Prostate gland (tissue), 2 donors: Measurements from ENCODE around the gene SOHLH1. TPM values are rescaled to one million over a fixed set of nuclear protein-coding genes. Genes with fewer than 3 reads are reported as not detected.

ENCODE experiments used
- DNase-seq: peaks from one replicate; pipeline ENCODE4 v3.0.0-alpha.2; 2019; ENCODE audit warnings: low spot score
- H3K27ac ChIP-seq, 2 donors: fragments of 200-600 bp; sonication (generic); 2 replicates each; pipeline ENCODE4 v1.5.1; 2017 to 2019
- H3K27me3 ChIP-seq: fragments of 200-600 bp; sonication (generic); replicated peaks from 2 replicates; pipeline ENCODE4 v1.5.1; 2019; ENCODE audit not compliant: insufficient read depth
- H3K36me3 ChIP-seq, 2 donors: fragments of 200-600 bp; sonication (generic); 1 replicate in 1 of 2; 2 replicates in 1 of 2; pipeline versions ENCODE4 v1.5.1 to v1.8.1; 2017 to 2019
- H3K4me1 ChIP-seq: fragments of 200-600 bp; sonication (generic); replicated peaks from 2 replicates; pipeline ENCODE4 v1.5.1; 2019
- H3K4me3 ChIP-seq, 2 donors: fragments of 200-600 bp; sonication (generic); 2 replicates each; pipeline ENCODE4 v1.5.1; 2017 to 2019
- H3K9me3 ChIP-seq: fragments of 200-600 bp; sonication (generic); 2 replicates; pipeline ENCODE4 v1.5.1; 2017
- POLR2A ChIP-seq: fragments of 450-650 bp; IDR thresholded peaks from one replicate; pipeline ENCODE4 v1.6.1; 2016; ENCODE audit warnings: antibody characterized with exemption, mild to moderate bottlenecking
- POLR2AphosphoS5 ChIP-seq: sonication (generic); formaldehyde crosslinking; IDR thresholded peaks from one replicate; pipeline ENCODE4 v1.6.1; 2017; ENCODE audit warnings: antibody characterized with exemption
- WGBS: methylation state at CpG from one replicate; pipeline ENCODE4 v1.1.5; 2018; 5-methylcytosine and 5-hydroxymethylcytosine counted together
- intact Hi-C: fragments of 100-400 bp; cut with DNase I; formaldehyde crosslinking; loops from one replicate; pipeline ENCODE4 v1.14.2; 2022
- total RNA-seq, 2 donors: library from RNA; depleted of rRNA; stranded (reverse); fragments of >200 nt; gene quantifications; one replicate each; pipeline ENCODE4 v1.1.0, GENCODE V29; 2016
- TF ChIP-seq, protein P1 (sequence below), 4 experiments: fragments of 200-600 bp in 2 of 4; fragments of 450-650 bp in 2 of 4; sonication (generic) in 2 of 4; IDR thresholded peaks; 1 replicate in 3 of 4; 2 replicates in 1 of 4; pipeline ENCODE4 v1.5.1; 2016 to 2019; ENCODE audit warnings: antibody characterized with exemption in 4 of 4, mild to moderate bottlenecking in 2 of 4, moderate library complexity in 2 of 4

The SOHLH1 gene
- total RNA-seq, 2 donors from 2014 or later, result 16.8 TPM; not detected in 1

DNA sequence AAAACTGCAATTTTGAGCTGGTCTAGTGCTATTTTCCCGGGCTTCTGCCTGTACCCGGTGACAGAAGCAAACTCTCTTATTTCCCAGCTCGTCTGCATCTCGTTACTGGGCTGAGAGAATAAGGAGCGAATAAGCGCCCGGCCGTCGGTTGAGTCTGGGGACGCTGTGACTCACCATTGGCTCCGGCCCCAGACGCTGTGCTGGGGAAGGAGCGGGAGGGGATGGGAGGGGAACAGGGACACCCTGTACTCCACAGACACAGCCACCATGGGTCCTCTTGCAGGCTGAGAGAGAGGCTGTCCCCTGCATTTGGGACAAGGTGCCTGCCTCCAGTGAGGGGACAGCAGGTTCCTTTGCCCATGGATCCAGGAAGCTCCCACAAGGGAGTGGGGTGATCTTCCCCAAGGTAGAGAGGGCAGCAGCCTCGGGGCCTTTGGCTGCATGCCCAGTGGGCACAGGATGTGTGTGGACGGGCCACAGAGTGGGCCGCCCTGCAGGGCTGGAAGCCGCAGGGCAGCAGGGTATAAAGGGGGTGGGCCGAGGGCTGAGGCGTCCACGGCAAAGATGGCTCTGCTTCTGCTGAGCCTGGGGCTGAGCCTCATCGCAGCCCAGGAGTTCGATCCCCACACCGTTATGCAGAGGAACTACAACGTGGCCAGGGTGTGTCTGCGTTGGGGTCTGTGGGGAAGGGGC, 36.4 kb downstream of the SOHLH1 start, which contains the start of gene LCN9:
Gene LCN9 (plus strand): TSS at position 552 of the 693 bp plus-strand sequence. CDS start 13 bp downstream, at position 565.
- no peaks in the 10 kb centered on the region for H3K36me3 ChIP-seq
- intact Hi-C loops, result no loop called here
- no peaks in the 10 kb centered on the region for H3K4me1 ChIP-seq
- H3K9me3 ChIP-seq, result no peaks in the 10 kb centered on the region
- no peak within 1 kb of the TSS for H3K27ac ChIP-seq
- DNase-seq, result no peak
- no peaks in the 10 kb centered on the region for H3K27me3 ChIP-seq
- no peak within 1 kb of the TSS for H3K4me3 ChIP-seq
- WGBS, result 24% methylated on average over 25 of the region's 25 CpGs
- TF ChIP-seq POLR2A (no peak), POLR2AphosphoS5 (no peak)
- TF ChIP-seq, protein P1, sequence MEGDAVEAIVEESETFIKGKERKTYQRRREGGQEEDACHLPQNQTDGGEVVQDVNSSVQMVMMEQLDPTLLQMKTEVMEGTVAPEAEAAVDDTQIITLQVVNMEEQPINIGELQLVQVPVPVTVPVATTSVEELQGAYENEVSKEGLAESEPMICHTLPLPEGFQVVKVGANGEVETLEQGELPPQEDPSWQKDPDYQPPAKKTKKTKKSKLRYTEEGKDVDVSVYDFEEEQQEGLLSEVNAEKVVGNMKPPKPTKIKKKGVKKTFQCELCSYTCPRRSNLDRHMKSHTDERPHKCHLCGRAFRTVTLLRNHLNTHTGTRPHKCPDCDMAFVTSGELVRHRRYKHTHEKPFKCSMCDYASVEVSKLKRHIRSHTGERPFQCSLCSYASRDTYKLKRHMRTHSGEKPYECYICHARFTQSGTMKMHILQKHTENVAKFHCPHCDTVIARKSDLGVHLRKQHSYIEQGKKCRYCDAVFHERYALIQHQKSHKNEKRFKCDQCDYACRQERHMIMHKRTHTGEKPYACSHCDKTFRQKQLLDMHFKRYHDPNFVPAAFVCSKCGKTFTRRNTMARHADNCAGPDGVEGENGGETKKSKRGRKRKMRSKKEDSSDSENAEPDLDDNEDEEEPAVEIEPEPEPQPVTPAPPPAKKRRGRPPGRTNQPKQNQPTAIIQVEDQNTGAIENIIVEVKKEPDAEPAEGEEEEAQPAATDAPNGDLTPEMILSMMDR (IDR thresholded peaks at IDR 0.05), result no peak

DNA sequence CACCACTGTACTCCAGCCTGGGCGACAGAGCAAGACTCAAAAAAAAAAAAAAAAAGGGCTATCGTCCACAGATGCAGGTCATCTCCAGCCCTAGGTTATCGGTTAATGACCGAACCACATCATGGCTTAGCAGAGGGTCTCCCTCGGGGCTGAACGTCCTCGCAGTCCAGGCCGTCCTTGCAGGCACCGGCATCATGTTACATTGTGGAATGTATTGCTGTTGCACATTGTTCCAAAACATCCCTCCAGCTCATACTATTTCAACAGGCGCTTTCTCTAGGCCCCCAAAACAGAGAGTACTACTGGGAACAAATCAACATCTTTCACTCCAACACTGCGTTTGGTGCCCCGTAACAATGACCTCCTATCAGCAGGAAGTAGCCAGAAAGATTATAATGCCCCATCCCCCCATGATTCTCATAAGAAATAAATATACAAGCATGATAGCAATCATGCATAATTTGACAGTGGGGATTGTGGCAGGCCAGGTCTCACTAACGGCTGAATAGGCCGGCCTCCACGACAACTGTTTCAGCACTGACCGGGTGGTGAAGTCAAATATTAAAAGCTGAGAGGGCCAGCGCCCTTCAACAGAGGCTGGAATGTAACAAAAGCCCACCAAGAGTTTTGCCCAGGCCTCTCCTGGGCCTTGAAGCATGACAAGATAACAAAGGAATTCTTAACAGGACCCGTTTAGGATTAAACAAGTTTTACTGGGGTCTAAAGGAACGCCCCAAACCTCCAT, 37.3 kb downstream of the SOHLH1 start:
- DNase-seq, result no peak
- no peaks in the 10 kb centered on the region for H3K4me1 ChIP-seq
- H3K36me3 ChIP-seq, result no peaks in the 10 kb centered on the region
- 48% methylated on average over 19 of the region's 19 CpGs for WGBS
- TF ChIP-seq, protein P1 (IDR thresholded peaks at IDR 0.05), result no peak
- TF ChIP-seq POLR2AphosphoS5, result no peak
- no peak for TF ChIP-seq POLR2A
- H3K4me3 ChIP-seq, result no peak overlapping the region
- intact Hi-C loops, result no loop called here
- no peaks in the 10 kb centered on the region for H3K27me3 ChIP-seq
- H3K27ac ChIP-seq, result no peak overlapping the region
- H3K9me3 ChIP-seq, result no peaks in the 10 kb centered on the region

DNA sequence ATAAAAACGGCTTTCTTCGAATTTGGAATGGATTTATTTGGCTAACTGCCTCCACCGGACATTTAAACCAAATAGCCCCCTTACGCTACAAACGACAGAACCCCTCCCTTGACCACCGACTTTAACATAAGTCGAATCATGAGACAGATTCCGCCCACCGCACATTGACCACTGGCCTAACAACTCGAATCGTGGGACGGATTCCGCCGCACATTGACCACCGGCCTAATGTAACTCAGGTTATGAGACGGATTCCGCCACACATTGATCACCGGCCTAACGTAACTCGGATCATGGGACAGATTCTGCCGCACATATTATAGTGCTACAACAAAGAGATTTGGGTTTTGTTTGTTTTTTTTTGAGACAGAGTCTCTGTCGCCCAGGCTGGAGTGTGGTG, 38.9 kb downstream of the SOHLH1 start:
- intact Hi-C loops, result no loop called here
- no peak for DNase-seq
- TF ChIP-seq, protein P1 (IDR thresholded peaks at IDR 0.05), result no peak
- no peak for TF ChIP-seq POLR2A
- no peak for TF ChIP-seq POLR2AphosphoS5
- Histone ChIP-seq H3K27me3 (peaks cover 4% of the 10 kb centered on the region), H3K4me1 (no peaks in the 10 kb centered on the region), H3K4me3 (no peak overlapping the region), H3K27ac (no peak overlapping the region), H3K36me3 (no peaks in the 10 kb centered on the region), H3K9me3 (no peaks in the 10 kb centered on the region)
- WGBS, result 91% methylated on average over 22 of the region's 22 CpGs

DNA sequence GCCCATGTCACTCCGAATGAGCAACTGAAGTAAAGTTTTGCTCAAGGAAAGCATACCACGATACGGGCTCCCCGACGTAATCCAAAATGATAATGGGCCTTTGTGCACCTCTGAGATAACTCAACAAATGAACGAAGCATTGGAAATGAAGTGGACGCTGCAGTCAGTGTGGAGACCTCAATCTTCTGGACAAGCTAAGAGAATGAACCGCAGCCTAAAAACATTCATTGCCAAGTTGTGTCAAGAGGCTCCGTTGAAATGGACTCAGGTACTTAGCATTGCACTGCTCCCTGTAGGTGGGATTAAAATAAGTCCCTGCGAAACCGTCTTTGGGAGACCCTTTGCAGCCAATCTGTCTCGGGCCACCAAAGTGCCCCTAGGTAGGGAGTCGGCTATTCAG, 40.0 kb downstream of the SOHLH1 start:
- H3K9me3 ChIP-seq, result no peaks in the 10 kb centered on the region
- H3K27me3 ChIP-seq, result peaks cover 6% of the 10 kb centered on the region
- WGBS, result 85% methylated on average over 13 of the region's 13 CpGs
- no peak for DNase-seq
- no peaks in the 10 kb centered on the region for H3K4me1 ChIP-seq
- TF ChIP-seq, protein P1 (IDR thresholded peaks at IDR 0.05), result no peak
- TF ChIP-seq POLR2A, result no peak
- TF ChIP-seq POLR2AphosphoS5, result no peak
- no peaks in the 10 kb centered on the region for H3K36me3 ChIP-seq
- H3K27ac ChIP-seq, result no peak overlapping the region
- H3K4me3 ChIP-seq, result no peak overlapping the region
- intact Hi-C loops, result no loop called here
